Stimulated activated CD8-positive, alpha-beta memory T cell treated with anti-CD3 and anti-CD28 coated beads, Interleukin-12 subunit alpha, Interleukin-12 subunit beta, amount 100 ng/mL, for 24 hours (primary cell): ENCODE data around the gene ADGRG1.

ENCODE experiments used
- DNase-seq: peaks from one replicate; pipeline ENCODE4 v3.0.0-alpha.2; 2020; ENCODE audit errors: extremely low read depth

ADGRG1 gene

GRCh38 chr16:57620335-57621231 lies 7.8 kb upstream of the ADGRG1 start:
- no peak for DNase-seq

- no peak for DNase-seq
Measured at GRCh38 chr16:57621521-57622271, 6.7 kb upstream of the ADGRG1 start.

GRCh38 chr16:57622361-57623250 lies 5.8 kb upstream of the ADGRG1 start:
- DNase-seq = no peak

DNA sequence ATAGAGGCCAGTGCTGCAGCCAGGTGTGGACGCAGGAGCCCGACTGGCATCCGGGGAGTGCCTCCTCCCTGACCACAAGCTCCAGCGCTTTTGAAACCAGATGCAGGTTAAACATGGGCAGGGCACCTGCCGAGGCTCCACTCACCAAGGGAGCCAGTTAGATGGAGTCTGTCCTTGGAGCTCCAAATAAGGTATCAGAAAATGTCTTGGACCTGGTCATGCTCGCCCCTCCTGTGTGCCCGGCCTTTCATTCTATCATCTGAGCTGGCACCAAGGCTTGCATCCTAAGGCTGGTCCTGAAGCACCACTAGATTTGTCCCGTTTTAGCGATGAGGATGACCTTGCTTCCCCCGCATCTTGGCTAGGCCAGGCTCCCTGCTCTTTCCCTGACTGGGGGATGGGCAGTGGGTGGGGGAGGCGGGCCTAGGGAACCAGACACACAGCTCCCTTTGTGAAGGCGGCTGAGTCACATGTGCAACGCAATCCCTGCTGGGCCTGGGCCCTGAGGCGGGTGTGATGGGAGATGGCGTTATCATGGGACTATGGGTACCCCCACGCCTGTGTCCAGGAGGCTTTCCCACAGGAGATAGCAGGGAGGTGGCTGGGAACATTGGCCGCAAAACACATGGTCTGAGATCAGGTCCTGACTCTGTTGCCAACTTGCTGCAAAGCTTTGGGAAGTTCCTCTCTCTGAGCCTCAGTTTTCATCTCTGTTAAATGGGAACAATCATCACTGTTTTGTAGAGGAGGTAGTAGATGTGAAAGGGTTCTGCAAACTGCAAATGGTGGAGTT lies 5.0 kb upstream of the ADGRG1 start:
- no peak for DNase-seq

DNA sequence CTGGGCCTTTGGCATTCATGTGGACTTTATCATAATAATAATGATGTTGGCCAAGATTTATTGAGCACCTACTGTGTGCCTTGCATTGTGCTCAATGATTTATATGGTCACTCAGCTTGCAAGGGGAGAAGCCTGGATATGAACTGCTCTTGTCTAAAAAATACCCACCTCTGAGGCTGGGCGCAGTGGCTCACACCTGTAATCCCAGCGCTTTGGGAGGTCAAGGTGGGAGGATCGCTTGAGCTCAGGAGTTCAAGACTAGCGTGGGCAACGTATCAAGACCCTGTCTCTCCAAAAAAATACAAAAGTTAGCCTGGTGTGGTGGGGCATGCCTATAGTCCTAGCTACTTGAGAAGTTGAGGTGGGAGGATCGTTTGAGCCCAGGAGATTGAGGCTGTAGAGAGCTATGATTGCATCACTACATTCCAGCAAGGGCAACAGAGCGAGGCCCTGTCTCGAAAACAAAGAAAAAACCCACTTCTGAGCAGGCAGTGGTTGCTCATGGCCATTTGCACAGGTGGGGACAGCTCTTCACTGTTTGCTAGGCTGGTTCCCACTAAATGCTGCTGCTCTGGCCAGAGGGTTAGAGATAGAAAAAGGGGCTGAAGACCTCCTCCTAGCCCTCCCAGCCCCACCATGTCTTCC lies 4.3 kb upstream of the ADGRG1 start:
- no peak for DNase-seq

- no peak for DNase-seq
Measured at GRCh38 chr16:57624806-57625500, 3.5 kb upstream of the ADGRG1 start.

DNA sequence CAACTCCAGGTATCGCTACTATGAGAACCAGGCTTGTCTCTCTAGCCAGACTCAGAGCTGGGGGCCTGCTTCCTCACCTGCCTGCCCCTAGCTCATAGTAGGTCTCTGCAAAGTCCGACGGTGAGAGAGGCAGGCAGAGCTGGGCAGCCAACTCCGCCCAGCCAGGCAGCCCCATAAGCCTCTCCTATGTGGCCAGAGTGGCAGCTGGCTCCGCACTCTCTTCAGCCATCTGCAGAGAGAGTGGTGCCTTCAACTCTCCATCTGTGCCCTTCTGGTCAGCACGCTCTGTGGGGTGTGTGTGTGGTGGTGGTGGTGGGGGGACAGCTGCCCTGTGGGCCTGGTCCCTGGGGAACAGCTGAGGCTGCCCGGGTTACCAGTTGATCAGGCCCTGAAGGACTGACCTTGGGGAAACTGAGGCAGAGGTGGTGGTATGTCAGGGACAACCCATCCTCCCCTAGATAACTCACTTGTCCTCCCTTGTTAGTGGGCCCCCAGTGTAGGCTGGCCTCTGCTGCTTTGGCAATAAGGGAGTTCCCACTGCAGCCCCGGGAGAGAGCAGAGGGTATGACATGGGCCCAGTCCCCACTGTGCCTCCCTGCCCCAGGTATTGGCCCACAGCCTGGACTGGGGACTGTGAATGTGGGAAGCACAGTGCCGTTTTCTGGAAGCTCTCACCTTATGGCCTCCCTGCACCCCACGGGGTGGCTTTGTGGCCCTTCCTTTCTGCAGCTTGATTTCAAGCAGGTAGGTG lies 1.8 kb upstream of the ADGRG1 start:
- no peak for DNase-seq

- DNase-seq = no peak
Measured at GRCh38 chr16:57627184-57627871, 1.1 kb upstream of the ADGRG1 start.

DNA sequence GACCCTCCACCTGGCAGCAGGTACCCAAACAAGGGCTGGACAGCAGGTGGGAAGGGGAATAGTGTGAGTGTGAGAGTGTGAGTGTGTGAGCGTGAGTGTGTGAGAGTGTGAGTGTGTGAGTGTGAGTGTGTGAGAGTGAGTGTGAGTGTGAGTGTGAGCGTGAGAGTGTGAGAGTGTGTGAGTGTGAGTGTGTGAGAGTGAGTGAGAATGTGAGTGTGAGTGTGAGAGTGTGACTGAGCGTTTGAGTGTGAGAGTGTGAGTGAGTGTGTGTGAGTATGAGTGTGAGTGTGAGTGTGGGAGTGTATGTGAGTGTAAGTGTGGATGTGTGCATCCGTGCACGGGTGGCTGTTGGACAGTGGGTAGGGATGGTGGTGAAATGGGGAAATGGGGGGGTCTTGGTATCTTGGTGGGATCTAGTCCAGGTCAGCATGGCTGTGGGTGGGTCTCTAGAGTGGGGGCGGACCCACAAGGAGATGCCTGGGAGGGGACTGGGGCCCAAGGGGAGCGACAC lies 408 bp downstream of the ADGRG1 start:
- no peak for DNase-seq

GRCh38 chr16:57629516-57630406 lies 1.3 kb downstream of the ADGRG1 start:
- no peak for DNase-seq

DNA sequence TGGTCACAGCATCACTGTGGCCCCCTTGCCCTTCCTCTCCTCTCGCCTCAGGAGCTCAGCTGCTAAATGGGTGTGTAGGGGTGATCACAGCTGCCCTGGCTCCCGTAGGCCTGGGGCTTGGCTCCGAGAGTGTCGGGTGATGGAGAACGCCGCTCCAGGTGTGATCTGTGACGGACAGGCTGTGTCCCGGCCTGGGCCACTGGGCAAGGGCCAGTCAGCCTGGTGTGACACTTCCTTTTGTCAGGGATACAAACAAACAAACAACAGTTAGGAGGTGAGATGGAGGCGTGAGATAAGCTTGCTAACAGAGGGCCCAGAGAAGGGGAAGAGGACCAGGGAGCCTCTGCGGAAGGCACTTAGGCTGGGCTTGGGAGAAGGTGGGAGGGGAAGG lies 2.0 kb downstream of the ADGRG1 start:
- DNase-seq = no peak

GRCh38 chr16:57630931-57631845 lies 2.8 kb downstream of the ADGRG1 start:
- DNase-seq = no peak

GRCh38 chr16:57632568-57632967 lies 4.1 kb downstream of the ADGRG1 start:
- no peak for DNase-seq

DNA sequence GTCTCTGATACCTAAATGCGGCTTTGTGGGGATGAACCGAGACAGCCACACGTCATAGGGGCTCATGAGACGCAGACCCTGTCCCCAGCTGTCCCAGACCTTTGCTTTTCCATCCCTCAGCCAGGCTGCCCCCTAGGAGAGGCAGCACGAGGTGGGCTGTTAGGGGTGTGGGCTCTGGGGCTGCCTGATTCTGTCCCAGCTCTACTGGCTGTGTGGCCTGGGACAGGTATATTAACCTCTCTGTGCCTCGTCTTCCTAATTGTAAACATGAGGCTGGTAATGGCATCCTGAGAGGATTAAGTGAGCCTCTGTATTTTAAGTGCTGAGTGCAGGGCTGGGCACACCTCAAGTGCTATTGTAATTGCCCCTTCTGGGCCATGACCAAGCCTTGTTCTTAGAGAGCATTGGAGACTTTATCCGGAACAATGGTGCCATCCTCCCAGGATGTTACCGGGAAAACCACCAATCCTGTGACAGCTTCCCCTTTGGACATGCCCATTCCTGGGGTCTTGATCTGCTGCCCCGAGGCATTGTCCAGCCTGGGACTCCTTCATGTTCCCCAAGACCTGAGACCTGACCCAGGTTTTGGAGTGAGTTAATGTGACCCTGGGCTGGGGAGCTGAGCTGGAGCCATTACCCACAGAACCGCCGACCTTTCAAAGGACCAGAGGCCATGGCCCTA lies 5.1 kb downstream of the ADGRG1 start:
- no peak for DNase-seq

- no peak for DNase-seq
Measured at GRCh38 chr16:57634171-57634570, 5.7 kb downstream of the ADGRG1 start.
